Measurements from ENCODE around the gene ATP6AP2. TPM values are rescaled to one million over a fixed set of nuclear protein-coding genes. Genes with fewer than 3 reads are reported as not detected.

ATP6AP2 gene
- total RNA-seq, 1 experiment from 2014 or later, result 73.8 TPM

DNA sequence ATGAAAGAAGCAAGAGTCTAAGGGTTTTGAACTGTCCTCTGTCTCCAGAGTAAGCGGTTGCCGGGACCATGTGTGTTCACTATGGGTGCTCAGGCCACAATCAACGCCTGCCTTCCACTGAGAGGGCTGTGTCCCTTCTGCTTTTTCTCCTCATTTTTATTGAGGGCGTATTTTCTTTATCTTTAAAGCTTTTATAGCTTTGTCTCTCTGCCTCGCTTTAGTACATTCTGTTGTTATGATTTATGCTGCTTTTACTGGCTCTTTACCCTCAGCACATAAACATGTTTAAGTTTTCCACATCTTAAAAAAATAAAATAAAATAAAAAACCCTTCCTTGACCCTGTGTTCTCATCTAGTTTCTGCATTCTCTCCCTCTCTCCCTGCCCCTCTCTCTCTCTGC is 42.4 kb upstream of the ATP6AP2 start:
- H3K9me3 ChIP-seq (ENCODE audit: low read depth, low read length, poor library complexity, severe bottlenecking), result no peaks in the 10 kb centered on the region
- H3K4me3 ChIP-seq (ENCODE audit: low read depth, low read length, poor library complexity, severe bottlenecking), result no peak overlapping the region
- H3K27ac ChIP-seq (ENCODE audit: low read depth, low read length, poor library complexity, severe bottlenecking), result no peak overlapping the region
- DNase-seq (ENCODE audit: low spot score), result no peak
- H3K36me3 ChIP-seq (ENCODE audit: insufficient read depth, low read length, poor library complexity, severe bottlenecking), result no peaks in the 10 kb centered on the region
- no peak for TF ChIP-seq CTCF (conservative IDR thresholded peaks at IDR 0.05; ENCODE audit: low read depth, low read length)
- TF ChIP-seq EZH2 (IDR thresholded peaks at IDR 0.05; ENCODE audit: borderline replicate concordance, low read depth, low read length, poor library complexity, severe bottlenecking), result no peak
- no TSS peak for BruUV-seq (replicated peaks)
- H3K4me1 ChIP-seq (ENCODE audit: insufficient read depth, low read length, poor library complexity, severe bottlenecking), result no peaks in the 10 kb centered on the region
- CTCF ChIA-PET, result no interaction called here
- POLR2A ChIA-PET (ENCODE audit: low non-redundant PET), result no interaction called here
- intact Hi-C loops (cut with micrococcal nuclease; ENCODE audit: unreplicated experiment), result no loop called here
- no peaks in the 10 kb centered on the region for H3K27me3 ChIP-seq (replicated peaks; ENCODE audit: insufficient read depth, low read depth, low read length, poor library complexity)

DNA sequence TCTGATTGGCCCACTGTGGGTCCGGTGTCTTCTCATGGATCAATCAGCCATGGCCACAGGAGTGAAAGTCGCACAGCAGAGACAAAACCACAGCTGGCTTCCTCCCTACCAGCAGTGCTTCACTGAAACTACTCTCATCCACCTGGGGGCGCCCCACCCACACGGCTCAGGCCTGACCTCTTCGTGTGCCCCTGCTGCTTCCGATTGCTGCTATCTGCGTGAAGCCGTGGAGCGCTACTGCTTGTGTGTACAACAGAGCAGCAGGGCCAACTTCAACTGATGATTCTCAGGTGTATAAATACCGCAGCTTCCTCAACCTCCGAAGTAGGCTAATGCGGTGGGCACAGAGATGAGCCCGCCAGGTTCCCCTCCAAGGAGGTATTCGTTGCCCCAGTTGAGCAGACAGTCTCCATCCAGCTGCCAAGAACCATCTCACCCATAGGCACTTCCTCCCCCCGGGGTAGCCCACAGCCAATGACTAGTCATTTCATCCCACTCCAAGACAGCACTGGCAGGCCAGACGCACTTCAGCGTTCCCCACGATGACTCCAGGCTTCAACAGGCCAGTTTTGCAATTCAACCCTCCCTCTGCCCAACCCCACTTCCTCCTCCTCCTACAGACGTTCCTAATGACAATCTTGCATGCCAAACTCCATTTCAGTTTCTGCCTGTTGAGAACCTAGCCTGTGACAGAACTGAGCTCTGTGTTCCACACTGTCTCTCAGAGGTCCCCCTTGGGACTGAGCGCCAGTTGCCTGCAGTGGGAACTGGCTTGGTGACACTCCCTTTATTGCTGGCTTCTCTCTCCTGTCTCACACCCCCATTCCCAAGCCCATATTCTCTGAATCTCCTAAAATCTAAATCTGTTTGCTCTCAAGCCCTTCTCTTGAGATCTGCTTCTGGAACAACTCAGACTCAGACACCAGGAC is 41.3 kb upstream of the ATP6AP2 start:
- ChIA-PET POLR2A (ENCODE audit: low non-redundant PET) (no interaction called here), CTCF (no interaction called here)
- H3K4me3 ChIP-seq (ENCODE audit: low read depth, low read length, poor library complexity, severe bottlenecking), result no peak overlapping the region
- BruUV-seq (replicated peaks), result no TSS peak
- no peaks in the 10 kb centered on the region for H3K27me3 ChIP-seq (replicated peaks; ENCODE audit: insufficient read depth, low read depth, low read length, poor library complexity)
- H3K36me3 ChIP-seq (ENCODE audit: insufficient read depth, low read length, poor library complexity, severe bottlenecking), result no peaks in the 10 kb centered on the region
- no peak for TF ChIP-seq EZH2 (IDR thresholded peaks at IDR 0.05; ENCODE audit: borderline replicate concordance, low read depth, low read length, poor library complexity, severe bottlenecking)
- TF ChIP-seq CTCF (conservative IDR thresholded peaks at IDR 0.05; ENCODE audit: low read depth, low read length), result peak; percentile 53
- no peak overlapping the region for H3K27ac ChIP-seq (ENCODE audit: low read depth, low read length, poor library complexity, severe bottlenecking)
- peak; percentile 44 for DNase-seq (ENCODE audit: low spot score)
- no peaks in the 10 kb centered on the region for H3K9me3 ChIP-seq (ENCODE audit: low read depth, low read length, poor library complexity, severe bottlenecking)
- H3K4me1 ChIP-seq (ENCODE audit: insufficient read depth, low read length, poor library complexity, severe bottlenecking), result no peaks in the 10 kb centered on the region
- intact Hi-C loops (cut with micrococcal nuclease; ENCODE audit: unreplicated experiment), result loop anchor here (5.0 to 10.0 kb wide), 5 partner anchors 108 to 1785 kb away; partner anchors contain the start of gene CXorf38

GRCh38 chrX:40542208-40542607 is 38.6 kb upstream of the ATP6AP2 start:
- ChIA-PET CTCF (interaction anchor here (0.6 kb wide), 1 partner anchor 363 kb away, joined by 3 read pairs; no protein-coding TSS in a partner anchor), POLR2A (ENCODE audit: low non-redundant PET) (no interaction called here)
- TF ChIP-seq EZH2 (IDR thresholded peaks at IDR 0.05; ENCODE audit: borderline replicate concordance, low read depth, low read length, poor library complexity, severe bottlenecking) (no peak), CTCF (conservative IDR thresholded peaks at IDR 0.05; ENCODE audit: low read depth, low read length) (peak; percentile 29; the same call in 1 of the 2 replicates)
- no peaks in the 10 kb centered on the region for H3K27me3 ChIP-seq (replicated peaks; ENCODE audit: insufficient read depth, low read depth, low read length, poor library complexity)
- no peaks in the 10 kb centered on the region for H3K4me1 ChIP-seq (ENCODE audit: insufficient read depth, low read length, poor library complexity, severe bottlenecking)
- no peak overlapping the region for H3K27ac ChIP-seq (ENCODE audit: low read depth, low read length, poor library complexity, severe bottlenecking)
- no peak overlapping the region for H3K4me3 ChIP-seq (ENCODE audit: low read depth, low read length, poor library complexity, severe bottlenecking)
- DNase-seq (ENCODE audit: low spot score), result no peak
- intact Hi-C loops (cut with micrococcal nuclease; ENCODE audit: unreplicated experiment), result loop anchor here (5.0 to 10.0 kb wide), 5 partner anchors 105 to 1787 kb away; partner anchors contain the start of gene CXorf38
- no peaks in the 10 kb centered on the region for H3K36me3 ChIP-seq (ENCODE audit: insufficient read depth, low read length, poor library complexity, severe bottlenecking)
- H3K9me3 ChIP-seq (ENCODE audit: low read depth, low read length, poor library complexity, severe bottlenecking), result no peaks in the 10 kb centered on the region
- no TSS peak for BruUV-seq (replicated peaks)

Data from A673 (cell line).